Fibroblast of villous mesenchyme (primary cell): ENCODE measurements around the gene ZNF506. TPM values are rescaled to one million over a fixed set of nuclear protein-coding genes. Genes with fewer than 3 reads are reported as not detected.
"Not testable (repeated sequence)": the region's sequence is repeated elsewhere in the genome, so short reads cannot be mapped to it uniquely, and the experiment has no call there.

Experiments used
- DNase-seq: peaks from one replicate; pipeline ENCODE4 v3.0.0-alpha.2; 2010; ENCODE audit warnings: low read depth
- H3K4me3 ChIP-seq: 2 replicates; pipeline ENCODE4 v1.5.1; 2011; ENCODE audit warnings: low read depth, mild to moderate bottlenecking, low read length
- total RNA-seq: library from RNA; depleted of rRNA; stranded (reverse); fragments of >200 nt; gene quantifications from 2 replicates; pipeline ENCODE4 v1.2.3, GENCODE V29; 2012
- TF ChIP-seq, protein P1 (sequence below): IDR thresholded peaks from 2 replicates; pipeline ENCODE4 v1.5.1; 2012; ENCODE audit warnings: low read depth, mild to moderate bottlenecking, low read length; ENCODE audit not compliant: insufficient read depth

The ZNF506 gene
- total RNA-seq, 1 donor: 7.3 TPM

DNA sequence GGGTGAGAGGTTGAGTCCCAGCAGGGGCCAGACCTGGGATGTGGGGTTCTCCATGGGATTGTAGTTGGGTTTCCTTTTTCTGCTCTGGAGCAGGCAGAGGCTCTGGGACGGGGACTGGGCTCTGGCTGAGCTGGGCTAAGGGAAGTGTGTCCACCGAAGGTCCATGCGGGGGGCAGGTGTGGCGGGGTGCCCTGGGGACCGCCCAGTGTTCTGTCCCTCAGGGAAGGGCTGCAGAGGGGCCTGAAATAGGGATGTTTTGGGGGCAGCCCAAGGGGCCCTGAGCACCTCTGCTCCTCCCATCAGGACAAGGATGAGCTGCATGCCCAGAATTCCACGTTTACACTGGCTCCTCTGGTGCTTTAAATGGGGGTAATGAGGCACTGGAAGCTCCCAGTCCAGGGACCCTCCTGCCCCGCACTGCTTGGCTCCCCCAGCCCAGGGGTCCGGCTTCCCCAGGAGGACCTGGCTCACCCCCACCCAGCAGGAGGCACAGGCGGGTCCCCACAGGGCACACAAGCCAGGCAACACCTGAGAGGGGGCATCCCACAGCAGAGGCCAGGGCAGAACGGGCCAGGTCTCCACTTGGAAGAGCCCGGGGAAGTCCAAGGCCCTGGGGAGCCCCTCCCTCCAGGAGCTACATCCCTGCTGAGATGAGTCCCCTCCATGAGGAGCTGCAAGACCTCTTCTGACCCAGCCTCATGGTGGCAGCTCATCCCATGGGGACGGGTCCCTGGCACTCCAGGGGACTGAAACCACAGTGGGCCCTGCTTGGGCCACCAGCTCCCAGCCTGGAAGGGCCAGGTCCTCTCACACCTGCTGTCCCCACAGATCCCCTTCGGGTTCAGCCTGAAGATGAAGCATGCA, 74.0 kb downstream of the ZNF506 start:
- TF ChIP-seq, protein P1, sequence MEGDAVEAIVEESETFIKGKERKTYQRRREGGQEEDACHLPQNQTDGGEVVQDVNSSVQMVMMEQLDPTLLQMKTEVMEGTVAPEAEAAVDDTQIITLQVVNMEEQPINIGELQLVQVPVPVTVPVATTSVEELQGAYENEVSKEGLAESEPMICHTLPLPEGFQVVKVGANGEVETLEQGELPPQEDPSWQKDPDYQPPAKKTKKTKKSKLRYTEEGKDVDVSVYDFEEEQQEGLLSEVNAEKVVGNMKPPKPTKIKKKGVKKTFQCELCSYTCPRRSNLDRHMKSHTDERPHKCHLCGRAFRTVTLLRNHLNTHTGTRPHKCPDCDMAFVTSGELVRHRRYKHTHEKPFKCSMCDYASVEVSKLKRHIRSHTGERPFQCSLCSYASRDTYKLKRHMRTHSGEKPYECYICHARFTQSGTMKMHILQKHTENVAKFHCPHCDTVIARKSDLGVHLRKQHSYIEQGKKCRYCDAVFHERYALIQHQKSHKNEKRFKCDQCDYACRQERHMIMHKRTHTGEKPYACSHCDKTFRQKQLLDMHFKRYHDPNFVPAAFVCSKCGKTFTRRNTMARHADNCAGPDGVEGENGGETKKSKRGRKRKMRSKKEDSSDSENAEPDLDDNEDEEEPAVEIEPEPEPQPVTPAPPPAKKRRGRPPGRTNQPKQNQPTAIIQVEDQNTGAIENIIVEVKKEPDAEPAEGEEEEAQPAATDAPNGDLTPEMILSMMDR: no peak
- H3K4me3 ChIP-seq: no peak overlapping the region
- no peak for DNase-seq

DNA sequence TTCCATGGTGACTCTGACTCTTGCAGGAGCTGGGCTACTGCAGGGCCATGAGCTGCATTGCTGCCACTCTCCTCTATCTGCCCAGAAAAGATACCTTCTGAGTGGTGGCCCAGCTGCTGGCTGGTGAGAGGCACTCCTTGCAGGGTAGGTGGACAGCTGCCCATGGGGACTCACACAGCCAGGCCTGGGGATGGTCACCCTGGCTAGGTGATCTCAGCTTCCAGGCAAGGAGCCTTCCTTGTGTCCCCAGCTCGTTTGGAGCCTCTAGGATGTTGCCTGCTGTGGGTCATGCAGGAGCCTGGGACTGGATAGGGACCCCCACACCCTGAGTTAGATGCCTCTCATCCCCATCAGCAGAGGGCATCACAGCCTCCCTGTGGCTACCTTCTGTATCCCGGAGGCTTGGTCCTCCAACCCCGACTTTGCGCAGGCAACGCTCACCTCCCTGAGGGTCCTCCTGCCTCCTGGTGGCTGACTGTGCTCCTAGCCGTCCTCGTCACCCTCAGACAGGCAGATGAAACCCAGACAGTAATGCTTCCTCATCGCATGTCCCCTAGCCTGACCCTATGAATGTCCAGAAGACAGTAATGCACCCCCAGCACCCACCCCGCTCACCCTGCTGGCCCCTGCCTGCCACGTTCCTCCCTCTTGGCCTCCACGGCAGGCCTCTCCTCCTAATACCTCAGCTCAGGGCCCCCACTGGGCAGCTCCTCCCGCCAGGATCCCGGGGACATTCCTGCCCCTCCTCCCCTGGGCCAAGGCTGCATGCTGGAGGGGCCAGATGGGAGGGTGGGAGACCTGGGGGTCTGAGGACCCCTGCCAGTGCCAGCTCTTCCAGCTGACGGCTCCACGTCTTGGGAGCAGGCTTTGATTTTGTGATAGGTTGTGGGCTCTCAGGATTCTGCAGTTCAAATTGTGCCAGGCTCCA, 75.0 kb downstream of the ZNF506 start:
- TF ChIP-seq, protein P1: no peak
- no peak for DNase-seq
- H3K4me3 ChIP-seq: no peak overlapping the region

DNA sequence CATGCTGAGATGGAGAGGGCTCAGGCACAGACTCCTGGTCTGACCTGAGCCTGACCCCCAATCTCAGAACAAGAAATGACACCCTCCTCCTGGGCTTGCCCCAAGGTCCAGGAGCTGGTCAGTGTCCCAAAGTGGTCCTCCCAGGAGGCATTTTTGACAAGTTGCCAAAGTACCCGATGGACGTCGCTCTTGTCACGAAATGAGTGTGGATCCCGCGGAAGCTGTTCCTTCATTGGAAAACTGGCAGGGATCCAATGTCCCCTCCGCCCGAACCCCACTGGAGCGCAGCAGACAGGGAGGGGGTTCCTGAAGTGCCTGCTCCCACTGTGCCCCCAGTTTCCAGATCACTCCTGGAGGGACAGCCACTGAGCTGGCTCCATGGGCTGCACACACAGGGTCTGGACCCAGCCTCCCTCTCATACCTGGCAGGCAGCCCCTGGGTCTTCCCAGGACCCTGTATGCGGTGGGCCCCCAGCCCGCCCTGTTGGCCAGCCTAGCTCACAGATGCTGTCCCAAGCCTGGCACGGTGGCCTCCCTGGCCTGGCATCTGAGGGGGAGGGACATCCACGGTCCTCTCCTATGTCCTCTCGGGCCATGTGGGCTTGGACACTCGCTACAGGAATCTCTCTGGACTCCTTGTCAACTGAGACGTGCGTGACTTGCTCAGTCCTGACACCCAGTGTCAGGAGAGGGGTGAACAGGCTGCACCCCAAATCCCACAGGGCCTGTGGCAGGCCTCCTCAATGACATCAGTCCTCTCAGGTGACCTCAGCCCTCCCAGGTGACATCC, 75.9 kb downstream of the ZNF506 start:
- DNase-seq: no peak
- H3K4me3 ChIP-seq: no peak overlapping the region
- TF ChIP-seq, protein P1: no peak

DNA sequence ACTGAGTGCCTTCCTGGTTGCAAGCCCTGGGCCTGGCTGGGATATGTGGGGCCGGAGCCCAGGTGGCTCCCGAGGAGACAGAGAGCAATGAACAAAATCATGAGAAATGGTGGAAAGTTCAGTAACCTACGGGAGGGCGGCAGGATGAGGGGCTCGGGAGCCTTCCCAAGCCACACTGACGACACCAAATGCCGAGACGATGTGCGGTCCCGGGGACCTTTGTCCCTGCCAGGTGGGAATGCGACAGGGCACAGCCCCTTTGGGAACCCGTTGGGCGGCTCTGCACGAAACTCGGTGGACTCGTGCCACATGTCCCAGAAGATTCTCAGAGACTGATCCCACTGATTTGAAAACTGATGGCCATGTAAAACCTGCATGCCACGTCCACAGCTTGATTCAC, 76.9 kb downstream of the ZNF506 start:
- no peak overlapping the region for H3K4me3 ChIP-seq
- TF ChIP-seq, protein P1: no peak
- no peak for DNase-seq

DNA sequence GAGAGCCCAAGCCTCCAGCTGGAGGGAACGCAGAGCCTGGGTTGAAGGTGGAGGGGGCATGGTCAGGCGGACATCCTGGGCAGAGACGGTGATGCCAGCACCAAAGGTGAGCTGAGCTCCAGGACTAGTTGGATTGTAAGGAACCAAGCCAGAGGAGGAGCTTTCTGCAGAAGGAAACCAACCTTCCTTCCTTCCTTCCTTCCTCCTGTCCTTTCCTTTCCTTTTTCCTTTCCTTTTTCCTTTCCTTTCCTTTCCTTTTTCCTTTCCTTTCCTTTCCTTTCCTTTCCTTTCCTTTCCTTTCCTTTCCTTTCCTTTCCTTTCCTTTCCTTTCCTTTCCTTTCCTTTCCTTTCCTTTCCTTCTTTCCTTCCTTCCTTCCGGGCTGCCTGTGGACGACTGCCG, 77.6 kb downstream of the ZNF506 start:
- not testable (repeated sequence) for DNase-seq, H3K4me3 ChIP-seq

DNA sequence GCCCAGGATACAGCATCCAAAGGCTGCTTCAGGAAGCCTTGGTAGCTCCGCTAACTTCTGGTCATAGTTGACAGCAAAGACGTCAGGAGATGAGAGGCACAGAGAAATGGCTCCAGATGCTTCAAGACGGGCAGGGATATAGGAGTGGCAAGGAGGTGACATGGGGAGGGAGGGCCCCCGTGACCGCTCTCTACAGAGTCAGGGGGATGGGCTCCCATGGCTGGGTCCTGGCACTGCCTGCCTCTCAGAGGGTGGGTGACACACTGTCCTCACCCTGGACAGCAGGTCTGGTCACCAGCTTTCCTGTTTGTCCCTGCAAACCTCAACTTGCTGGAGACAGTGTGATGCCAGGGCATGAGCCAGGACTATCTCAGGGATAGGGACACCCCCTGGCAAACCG, 78.4 kb downstream of the ZNF506 start:
- H3K4me3 ChIP-seq: no peak overlapping the region
- DNase-seq: no peak
- TF ChIP-seq, protein P1: no peak
